HPDE6-E6E7 (cell line): ENCODE data around the gene CKLF.
A peak's percentile ranks its signal among the peaks of the same experiment; 100 is the strongest.
"Not testable (repeated sequence)": the region's sequence is repeated elsewhere in the genome, so short reads cannot be mapped to it uniquely, and the experiment has no call there.

Experiments used
- DNase-seq: peaks from one replicate; pipeline ENCODE4 v3.0.0; 2011; ENCODE audit warnings: missing footprints; ENCODE audit errors: extremely low spot score

The CKLF gene

GRCh38 chr16:66596986-66597848 lies 44.8 kb downstream of the CKLF start:
- DNase-seq: no peak

GRCh38 chr16:66598111-66598510 lies 45.7 kb downstream of the CKLF start:
- DNase-seq: no peak

- DNase-seq: no peak
These were observed 47.4 kb downstream of the CKLF start for GRCh38 chr16:66599726-66600125.

- no peak for DNase-seq
These were observed 48.1 kb downstream of the CKLF start for GRCh38 chr16:66600477-66600876.

GRCh38 chr16:66601471-66601870 lies 49.1 kb downstream of the CKLF start:
- no peak for DNase-seq

GRCh38 chr16:66603537-66604375 lies 51.4 kb downstream of the CKLF start:
- no peak for DNase-seq

- DNase-seq: no peak
These were observed 52.2 kb downstream of the CKLF start, which contains the start of gene CMTM3 for GRCh38 chr16:66604376-66605176. Gene CMTM3, plus strand, starts transcription at chr16:66604704. Its CDS starts 102 bp downstream, at chr16:66604806.

- DNase-seq: no peak
These were observed 53.0 kb downstream of the CKLF start for GRCh38 chr16:66605177-66605978.

GRCh38 chr16:66605979-66606751 lies 53.8 kb downstream of the CKLF start:
- DNase-seq: no peak

GRCh38 chr16:66608241-66609138 lies 56.1 kb downstream of the CKLF start:
- peak; percentile 98 for DNase-seq

GRCh38 chr16:66609139-66609510 lies 56.7 kb downstream of the CKLF start:
- DNase-seq: no peak

GRCh38 chr16:66610111-66610820 lies 57.9 kb downstream of the CKLF start:
- DNase-seq: no peak

- not testable (repeated sequence) for DNase-seq
These were observed 59.5 kb downstream of the CKLF start for GRCh38 chr16:66611911-66612310.

GRCh38 chr16:66612422-66612821 lies 60.0 kb downstream of the CKLF start:
- DNase-seq: no peak

- no peak for DNase-seq
These were observed 61.9 kb downstream of the CKLF start for GRCh38 chr16:66614161-66614802.
